ENCODE measurements around the gene OR4L1. TPM values are rescaled to one million over a fixed set of nuclear protein-coding genes. Genes with fewer than 3 reads are reported as not detected.

The OR4L1 gene
- total RNA-seq, 1 experiment from 2014 or later = not detected

DNA sequence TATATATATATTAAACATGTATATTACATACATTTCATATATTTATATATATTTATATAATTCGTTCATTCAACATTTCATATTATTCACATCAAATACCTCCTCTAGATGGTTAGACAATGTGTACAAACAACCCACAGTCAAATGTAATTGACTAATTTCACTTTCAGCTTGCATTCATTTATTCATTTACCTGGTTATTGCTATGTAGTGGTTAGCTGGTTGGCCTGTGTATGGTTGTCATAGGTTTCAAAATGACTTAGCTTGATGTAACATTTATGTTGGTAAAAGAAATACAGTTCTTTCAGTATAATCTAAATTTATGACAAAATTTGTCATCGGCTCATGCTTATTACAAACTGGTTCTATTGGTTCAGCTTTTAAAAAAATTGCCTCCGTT is 24.4 kb upstream of the OR4L1 start:
- intact Hi-C loops (cut with micrococcal nuclease; ENCODE audit: unreplicated experiment) = no loop called here
- no peak overlapping the region for H3K27ac ChIP-seq (ENCODE audit: low read depth, low read length, poor library complexity, severe bottlenecking)
- no peak for DNase-seq (ENCODE audit: low spot score)
- no TSS peak for BruUV-seq (replicated peaks)
- H3K4me1 ChIP-seq (ENCODE audit: insufficient read depth, low read length, poor library complexity, severe bottlenecking) = no peaks in the 10 kb centered on the region
- ChIA-PET CTCF (no interaction called here), POLR2A (ENCODE audit: low non-redundant PET) (no interaction called here)
- no peaks in the 10 kb centered on the region for H3K9me3 ChIP-seq (ENCODE audit: low read depth, low read length, poor library complexity, severe bottlenecking)
- no peaks in the 10 kb centered on the region for H3K27me3 ChIP-seq (replicated peaks; ENCODE audit: insufficient read depth, low read depth, low read length, poor library complexity)
- TF ChIP-seq EZH2 (IDR thresholded peaks at IDR 0.05; ENCODE audit: borderline replicate concordance, low read depth, low read length, poor library complexity, severe bottlenecking) = no peak
- H3K4me3 ChIP-seq (ENCODE audit: low read depth, low read length, poor library complexity, severe bottlenecking) = no peak overlapping the region
- H3K36me3 ChIP-seq (ENCODE audit: insufficient read depth, low read length, poor library complexity, severe bottlenecking) = no peaks in the 10 kb centered on the region

DNA sequence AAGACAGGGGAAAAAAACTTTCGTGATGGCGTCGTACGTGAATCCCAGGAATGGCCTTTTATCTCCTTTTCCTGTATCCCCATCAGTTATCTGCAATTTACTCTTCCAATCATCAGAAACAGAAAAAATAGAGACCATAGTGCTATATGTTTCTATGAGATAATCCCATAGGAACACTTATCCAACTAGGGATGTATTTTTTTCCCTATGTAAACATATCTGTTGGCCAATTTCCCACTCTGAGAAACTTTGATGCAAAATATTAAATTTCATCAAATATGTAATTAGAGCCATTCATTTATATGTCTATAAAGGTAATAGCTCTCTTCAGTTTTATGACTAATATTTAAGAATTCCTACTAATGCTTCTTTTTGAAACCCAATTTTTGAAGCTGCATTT is 23.9 kb upstream of the OR4L1 start, which contains the start of gene OR4K13:
TSS of gene OR4K13 (minus strand) at position 101 of the 400 bp plus-strand sequence. CDS start 1,280 bp downstream, outside the sequence.
- H3K27me3 ChIP-seq (replicated peaks; ENCODE audit: insufficient read depth, low read depth, low read length, poor library complexity) = no peaks in the 10 kb centered on the region
- no peaks in the 10 kb centered on the region for H3K9me3 ChIP-seq (ENCODE audit: low read depth, low read length, poor library complexity, severe bottlenecking)
- intact Hi-C loops (cut with micrococcal nuclease; ENCODE audit: unreplicated experiment) = no loop called here
- no peaks in the 10 kb centered on the region for H3K4me1 ChIP-seq (ENCODE audit: insufficient read depth, low read length, poor library complexity, severe bottlenecking)
- TF ChIP-seq EZH2 (IDR thresholded peaks at IDR 0.05; ENCODE audit: borderline replicate concordance, low read depth, low read length, poor library complexity, severe bottlenecking) = no peak
- TF ChIP-seq, protein P1, sequence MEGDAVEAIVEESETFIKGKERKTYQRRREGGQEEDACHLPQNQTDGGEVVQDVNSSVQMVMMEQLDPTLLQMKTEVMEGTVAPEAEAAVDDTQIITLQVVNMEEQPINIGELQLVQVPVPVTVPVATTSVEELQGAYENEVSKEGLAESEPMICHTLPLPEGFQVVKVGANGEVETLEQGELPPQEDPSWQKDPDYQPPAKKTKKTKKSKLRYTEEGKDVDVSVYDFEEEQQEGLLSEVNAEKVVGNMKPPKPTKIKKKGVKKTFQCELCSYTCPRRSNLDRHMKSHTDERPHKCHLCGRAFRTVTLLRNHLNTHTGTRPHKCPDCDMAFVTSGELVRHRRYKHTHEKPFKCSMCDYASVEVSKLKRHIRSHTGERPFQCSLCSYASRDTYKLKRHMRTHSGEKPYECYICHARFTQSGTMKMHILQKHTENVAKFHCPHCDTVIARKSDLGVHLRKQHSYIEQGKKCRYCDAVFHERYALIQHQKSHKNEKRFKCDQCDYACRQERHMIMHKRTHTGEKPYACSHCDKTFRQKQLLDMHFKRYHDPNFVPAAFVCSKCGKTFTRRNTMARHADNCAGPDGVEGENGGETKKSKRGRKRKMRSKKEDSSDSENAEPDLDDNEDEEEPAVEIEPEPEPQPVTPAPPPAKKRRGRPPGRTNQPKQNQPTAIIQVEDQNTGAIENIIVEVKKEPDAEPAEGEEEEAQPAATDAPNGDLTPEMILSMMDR (conservative IDR thresholded peaks at IDR 0.05; ENCODE audit: low read depth, low read length) = no peak
- DNase-seq (ENCODE audit: low spot score) = no peak
- no peaks in the 10 kb centered on the region for H3K36me3 ChIP-seq (ENCODE audit: insufficient read depth, low read length, poor library complexity, severe bottlenecking)
- no TSS peak for BruUV-seq (replicated peaks)
- ChIA-PET CTCF (no interaction called here), POLR2A (ENCODE audit: low non-redundant PET) (no interaction called here)
- H3K27ac ChIP-seq (ENCODE audit: low read depth, low read length, poor library complexity, severe bottlenecking) = no peak within 1 kb of the TSS
- H3K4me3 ChIP-seq (ENCODE audit: low read depth, low read length, poor library complexity, severe bottlenecking) = no peak within 1 kb of the TSS

DNA sequence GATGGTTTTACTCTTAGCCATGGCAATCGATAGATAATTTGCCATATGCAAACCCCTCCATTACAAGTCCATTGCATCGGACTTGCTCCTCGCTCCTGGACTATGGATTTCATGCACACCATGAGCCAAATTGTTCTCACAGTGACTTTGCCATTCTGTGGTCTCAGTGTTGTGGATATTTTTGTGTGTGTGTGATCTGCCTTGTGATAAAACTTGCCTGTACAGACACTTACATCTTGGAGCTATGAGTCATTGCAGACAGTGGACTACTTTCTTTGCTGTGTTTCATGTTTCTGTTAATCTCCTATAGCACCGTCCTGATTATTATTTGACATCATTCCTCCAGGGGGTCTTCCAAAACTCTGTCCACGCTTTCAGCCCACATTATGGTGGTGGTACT is 15.6 kb upstream of the OR4L1 start:
- Histone ChIP-seq H3K4me1 (ENCODE audit: insufficient read depth, low read length, poor library complexity, severe bottlenecking) (no peaks in the 10 kb centered on the region), H3K9me3 (ENCODE audit: low read depth, low read length, poor library complexity, severe bottlenecking) (peaks cover 9% of the 10 kb centered on the region), H3K27ac (ENCODE audit: low read depth, low read length, poor library complexity, severe bottlenecking) (no peak overlapping the region), H3K4me3 (ENCODE audit: low read depth, low read length, poor library complexity, severe bottlenecking) (no peak overlapping the region), H3K36me3 (ENCODE audit: insufficient read depth, low read length, poor library complexity, severe bottlenecking) (no peaks in the 10 kb centered on the region), H3K27me3 (replicated peaks; ENCODE audit: insufficient read depth, low read depth, low read length, poor library complexity) (no peaks in the 10 kb centered on the region)
- TF ChIP-seq, protein P1 (conservative IDR thresholded peaks at IDR 0.05; ENCODE audit: low read depth, low read length) = no peak
- no peak for TF ChIP-seq EZH2 (IDR thresholded peaks at IDR 0.05; ENCODE audit: borderline replicate concordance, low read depth, low read length, poor library complexity, severe bottlenecking)
- POLR2A ChIA-PET (ENCODE audit: low non-redundant PET) = no interaction called here
- no TSS peak for BruUV-seq (replicated peaks)
- no peak for DNase-seq (ENCODE audit: low spot score)
- CTCF ChIA-PET = no interaction called here
- intact Hi-C loops (cut with micrococcal nuclease; ENCODE audit: unreplicated experiment) = no loop called here

DNA sequence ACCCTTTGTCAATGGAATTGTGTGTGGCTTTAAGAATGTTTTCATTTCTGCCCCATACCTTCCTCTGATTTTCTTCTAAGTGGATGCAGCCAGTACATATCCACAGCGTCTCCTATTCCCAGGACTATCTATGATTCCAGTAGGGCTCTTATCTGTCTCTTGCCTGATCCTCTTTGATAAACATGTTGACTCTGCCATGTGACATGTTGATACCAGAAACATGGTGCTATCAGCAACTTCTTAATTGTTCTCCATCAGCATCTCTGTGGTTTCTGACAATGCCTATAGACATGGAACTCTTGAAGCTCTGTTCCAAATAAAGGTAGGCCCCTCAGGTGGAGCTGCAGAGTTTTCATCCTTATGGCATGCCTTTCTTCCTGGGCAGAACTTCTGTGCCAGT is 11.6 kb upstream of the OR4L1 start:
- H3K36me3 ChIP-seq (ENCODE audit: insufficient read depth, low read length, poor library complexity, severe bottlenecking) = no peaks in the 10 kb centered on the region
- ChIA-PET CTCF (no interaction called here), POLR2A (ENCODE audit: low non-redundant PET) (no interaction called here)
- no peaks in the 10 kb centered on the region for H3K4me1 ChIP-seq (ENCODE audit: insufficient read depth, low read length, poor library complexity, severe bottlenecking)
- H3K4me3 ChIP-seq (ENCODE audit: low read depth, low read length, poor library complexity, severe bottlenecking) = no peak overlapping the region
- H3K27ac ChIP-seq (ENCODE audit: low read depth, low read length, poor library complexity, severe bottlenecking) = no peak overlapping the region
- H3K9me3 ChIP-seq (ENCODE audit: low read depth, low read length, poor library complexity, severe bottlenecking) = peaks cover 9% of the 10 kb centered on the region
- intact Hi-C loops (cut with micrococcal nuclease; ENCODE audit: unreplicated experiment) = no loop called here
- BruUV-seq (replicated peaks) = no TSS peak
- TF ChIP-seq EZH2 (IDR thresholded peaks at IDR 0.05; ENCODE audit: borderline replicate concordance, low read depth, low read length, poor library complexity, severe bottlenecking) = no peak
- TF ChIP-seq, protein P1 (conservative IDR thresholded peaks at IDR 0.05; ENCODE audit: low read depth, low read length) = no peak
- DNase-seq (ENCODE audit: low spot score) = no peak
- no peaks in the 10 kb centered on the region for H3K27me3 ChIP-seq (replicated peaks; ENCODE audit: insufficient read depth, low read depth, low read length, poor library complexity)

All from A673 (cell line).